Measurements from ENCODE around the gene CLRN3.

The CLRN3 gene

DNA sequence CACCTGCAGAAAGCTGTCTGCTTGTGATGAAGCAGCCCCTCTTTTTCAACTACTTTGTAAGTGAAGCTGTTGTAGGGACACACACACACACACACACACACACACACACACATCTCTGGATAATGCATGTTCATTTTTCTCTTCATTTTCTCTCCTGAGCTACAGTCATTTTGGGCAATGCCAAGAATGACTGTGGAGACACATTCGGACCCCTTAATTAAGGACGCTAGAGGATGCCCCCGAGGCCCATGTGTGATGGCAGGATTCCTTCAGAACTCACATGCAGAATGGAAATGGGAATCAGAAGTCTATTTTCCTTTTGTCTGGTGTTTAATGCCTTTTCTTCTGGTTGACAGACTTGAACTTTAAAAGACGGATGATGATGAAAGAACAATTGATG is 56.6 kb downstream of the CLRN3 start:
- no peak for DNase-seq

DNA sequence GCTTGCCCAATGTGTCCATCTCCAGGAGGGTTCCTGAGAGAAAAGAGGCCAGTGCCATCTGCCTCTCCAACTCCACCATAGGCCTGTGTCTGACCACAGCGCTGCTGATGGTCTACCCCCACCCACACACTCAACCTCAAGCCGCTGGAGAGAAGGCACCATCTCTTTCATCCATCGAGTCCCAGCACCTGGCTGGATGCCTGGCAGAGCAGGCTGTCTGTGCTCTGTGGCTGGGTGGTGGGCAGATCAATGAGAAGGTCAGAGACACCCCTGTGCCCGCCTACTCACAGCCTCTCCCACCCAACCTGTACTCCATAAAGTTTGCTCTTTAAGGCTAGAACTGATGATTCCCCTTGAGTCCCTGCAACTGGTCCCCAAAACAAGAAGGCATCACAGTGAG is 58.0 kb downstream of the CLRN3 start:
- DNase-seq, result no peak

- DNase-seq, result no peak
Observed at GRCh38 chr10:127834221-127834620, 58.5 kb downstream of the CLRN3 start.

GRCh38 chr10:127833804-127834203 is 58.9 kb downstream of the CLRN3 start:
- DNase-seq, result no peak

- DNase-seq, result no peak
Observed at GRCh38 chr10:127832501-127832900, 60.2 kb downstream of the CLRN3 start.

GRCh38 chr10:127830414-127830813 is 62.3 kb downstream of the CLRN3 start:
- no peak for DNase-seq

Measured in MV-4-11 (cell line).